ENCODE results near the gene ZNF771.

ZNF771 gene

DNA sequence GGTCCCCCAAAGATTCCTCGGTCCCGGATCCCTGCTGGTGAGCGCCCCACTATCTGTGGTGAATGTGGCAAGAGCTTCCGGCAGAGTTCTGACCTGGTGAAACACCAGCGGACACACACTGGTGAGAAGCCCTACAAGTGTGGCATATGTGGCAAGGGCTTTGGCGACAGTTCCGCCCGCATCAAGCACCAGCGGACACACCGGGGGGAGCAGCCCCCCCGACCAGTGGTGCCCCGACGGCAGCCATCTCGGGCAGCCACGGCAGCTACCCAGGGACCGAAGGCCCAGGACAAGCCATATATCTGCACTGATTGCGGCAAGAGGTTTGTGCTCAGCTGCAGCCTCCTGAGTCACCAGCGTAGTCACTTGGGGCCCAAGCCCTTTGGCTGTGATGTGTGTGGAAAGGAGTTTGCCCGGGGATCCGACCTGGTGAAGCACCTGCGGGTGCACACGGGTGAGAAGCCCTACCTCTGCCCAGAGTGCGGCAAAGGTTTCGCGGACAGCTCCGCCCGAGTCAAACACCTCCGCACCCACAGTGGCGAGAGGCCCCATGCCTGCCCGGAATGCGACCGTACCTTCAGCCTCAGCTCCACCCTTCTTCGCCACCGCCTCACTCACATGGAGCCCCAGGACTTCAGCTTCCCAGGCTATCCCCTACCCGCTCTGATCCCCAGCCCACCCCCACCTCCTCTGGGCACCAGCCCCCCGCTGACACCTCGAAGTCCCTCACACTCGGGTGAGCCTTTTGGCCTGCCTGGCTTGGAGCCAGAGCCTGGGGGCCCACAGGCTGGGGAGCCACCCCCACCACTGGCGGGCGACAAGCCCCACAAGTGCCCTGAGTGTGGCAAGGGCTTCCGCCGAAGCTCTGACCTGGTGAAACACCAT, 9.4 kb upstream of the ZNF771 start:
- H3K4me2 ChIP-seq (ENCODE audit: insufficient read depth, low read length): peak overlapping the region; percentile 79
- peaks cover 65% of the 10 kb centered on the region for H3K4me1 ChIP-seq (ENCODE audit: insufficient read depth, low read length)
- H4K20me1 ChIP-seq (ENCODE audit: insufficient read depth, low read length): peaks cover 14% of the 10 kb centered on the region
- H3K79me2 ChIP-seq (ENCODE audit: insufficient read depth, low read length): peaks cover 40% of the 10 kb centered on the region
- ATAC-seq (ENCODE audit: insufficient read depth, low read depth) (no peak), DNase-seq (no peak)
- H3K9me3 ChIP-seq (ENCODE audit: insufficient read depth, low read length, severe bottlenecking): no peaks in the 10 kb centered on the region
- H3K27ac ChIP-seq (ENCODE audit: low read length): no peak overlapping the region
- H3K9ac ChIP-seq (ENCODE audit: low read depth, low read length): peak overlapping the region; percentile 60; the same call in 1 of the 2 replicates
- H2AFZ ChIP-seq (ENCODE audit: low read depth, low read length): no peak overlapping the region
- H3K36me3 ChIP-seq (ENCODE audit: insufficient read depth, low read length): peaks cover 25% of the 10 kb centered on the region
- H3K27me3 ChIP-seq (ENCODE audit: insufficient read depth, low read length, poor library complexity): no peaks in the 10 kb centered on the region
- 0 out of 4 replicates have a peak overlapping the region, but pooled peaks of 1 of the 2 experiments have one; percentile 58 for H3K4me3 ChIP-seq (ENCODE audit: low read depth in 1 of 2, low read length in 2 of 2)
- TF ChIP-seq EZH2 (IDR thresholded peaks at IDR 0.05; ENCODE audit: borderline replicate concordance, low read depth, low read length, severe bottlenecking): no peak
- TF ChIP-seq, protein P1, sequence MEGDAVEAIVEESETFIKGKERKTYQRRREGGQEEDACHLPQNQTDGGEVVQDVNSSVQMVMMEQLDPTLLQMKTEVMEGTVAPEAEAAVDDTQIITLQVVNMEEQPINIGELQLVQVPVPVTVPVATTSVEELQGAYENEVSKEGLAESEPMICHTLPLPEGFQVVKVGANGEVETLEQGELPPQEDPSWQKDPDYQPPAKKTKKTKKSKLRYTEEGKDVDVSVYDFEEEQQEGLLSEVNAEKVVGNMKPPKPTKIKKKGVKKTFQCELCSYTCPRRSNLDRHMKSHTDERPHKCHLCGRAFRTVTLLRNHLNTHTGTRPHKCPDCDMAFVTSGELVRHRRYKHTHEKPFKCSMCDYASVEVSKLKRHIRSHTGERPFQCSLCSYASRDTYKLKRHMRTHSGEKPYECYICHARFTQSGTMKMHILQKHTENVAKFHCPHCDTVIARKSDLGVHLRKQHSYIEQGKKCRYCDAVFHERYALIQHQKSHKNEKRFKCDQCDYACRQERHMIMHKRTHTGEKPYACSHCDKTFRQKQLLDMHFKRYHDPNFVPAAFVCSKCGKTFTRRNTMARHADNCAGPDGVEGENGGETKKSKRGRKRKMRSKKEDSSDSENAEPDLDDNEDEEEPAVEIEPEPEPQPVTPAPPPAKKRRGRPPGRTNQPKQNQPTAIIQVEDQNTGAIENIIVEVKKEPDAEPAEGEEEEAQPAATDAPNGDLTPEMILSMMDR (IDR thresholded peaks at IDR 0.05; ENCODE audit: borderline replicate concordance, extremely low read depth, low read length, poor library complexity, severe bottlenecking): no peak

DNA sequence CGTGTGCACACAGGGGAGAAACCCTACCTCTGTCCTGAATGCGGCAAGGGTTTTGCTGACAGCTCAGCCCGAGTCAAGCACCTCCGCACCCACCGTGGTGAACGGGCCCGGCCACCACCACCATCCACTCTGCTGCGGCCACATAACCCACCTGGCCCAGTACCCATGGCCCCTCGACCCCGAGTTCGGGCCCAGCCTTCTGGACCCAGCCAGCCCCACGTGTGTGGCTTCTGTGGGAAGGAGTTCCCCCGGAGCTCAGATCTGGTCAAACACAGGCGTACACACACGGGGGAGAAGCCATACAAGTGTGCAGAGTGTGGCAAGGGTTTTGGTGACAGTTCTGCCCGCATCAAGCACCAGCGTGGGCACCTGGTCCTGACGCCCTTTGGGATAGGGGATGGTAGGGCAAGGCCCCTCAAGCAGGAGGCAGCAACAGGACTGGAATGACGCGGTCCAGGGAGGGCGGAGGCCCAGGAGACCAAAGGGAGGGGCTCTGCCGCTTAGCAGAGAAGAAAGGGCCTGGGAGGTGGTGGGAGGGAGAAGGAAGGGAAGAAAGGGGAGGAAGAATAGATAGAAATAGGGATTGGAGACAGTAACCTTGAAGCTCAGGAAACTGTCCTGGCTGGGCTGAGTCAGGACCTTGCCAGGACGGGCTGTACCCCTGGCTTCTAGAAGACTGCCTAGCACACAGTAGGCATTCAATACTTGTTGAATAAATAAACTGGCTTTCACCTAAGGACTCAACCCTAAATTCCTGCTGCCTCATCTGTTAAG, 8.6 kb upstream of the ZNF771 start:
- H3K4me3 ChIP-seq (ENCODE audit: low read depth in 1 of 2, low read length in 2 of 2): peak overlapping the region in 1 of 2 experiments; percentile 58; a peak in 2 of 4 replicates
- peaks cover 40% of the 10 kb centered on the region for H3K79me2 ChIP-seq (ENCODE audit: insufficient read depth, low read length)
- peaks cover 14% of the 10 kb centered on the region for H4K20me1 ChIP-seq (ENCODE audit: insufficient read depth, low read length)
- peaks cover 65% of the 10 kb centered on the region for H3K4me1 ChIP-seq (ENCODE audit: insufficient read depth, low read length)
- H3K9ac ChIP-seq (ENCODE audit: low read depth, low read length): peak overlapping the region; percentile 60
- ATAC-seq (ENCODE audit: insufficient read depth, low read depth) (no peak), DNase-seq (no peak)
- TF ChIP-seq, protein P1 (IDR thresholded peaks at IDR 0.05; ENCODE audit: borderline replicate concordance, extremely low read depth, low read length, poor library complexity, severe bottlenecking): no peak
- TF ChIP-seq EZH2 (IDR thresholded peaks at IDR 0.05; ENCODE audit: borderline replicate concordance, low read depth, low read length, severe bottlenecking): no peak
- peak overlapping the region; percentile 83; the same call in 1 of the 2 replicates for H3K27ac ChIP-seq (ENCODE audit: low read length)
- H2AFZ ChIP-seq (ENCODE audit: low read depth, low read length): no peak overlapping the region
- H3K27me3 ChIP-seq (ENCODE audit: insufficient read depth, low read length, poor library complexity): no peaks in the 10 kb centered on the region
- H3K4me2 ChIP-seq (ENCODE audit: insufficient read depth, low read length): peak overlapping the region; percentile 79
- H3K9me3 ChIP-seq (ENCODE audit: insufficient read depth, low read length, severe bottlenecking): no peaks in the 10 kb centered on the region
- peaks cover 25% of the 10 kb centered on the region for H3K36me3 ChIP-seq (ENCODE audit: insufficient read depth, low read length)

DNA sequence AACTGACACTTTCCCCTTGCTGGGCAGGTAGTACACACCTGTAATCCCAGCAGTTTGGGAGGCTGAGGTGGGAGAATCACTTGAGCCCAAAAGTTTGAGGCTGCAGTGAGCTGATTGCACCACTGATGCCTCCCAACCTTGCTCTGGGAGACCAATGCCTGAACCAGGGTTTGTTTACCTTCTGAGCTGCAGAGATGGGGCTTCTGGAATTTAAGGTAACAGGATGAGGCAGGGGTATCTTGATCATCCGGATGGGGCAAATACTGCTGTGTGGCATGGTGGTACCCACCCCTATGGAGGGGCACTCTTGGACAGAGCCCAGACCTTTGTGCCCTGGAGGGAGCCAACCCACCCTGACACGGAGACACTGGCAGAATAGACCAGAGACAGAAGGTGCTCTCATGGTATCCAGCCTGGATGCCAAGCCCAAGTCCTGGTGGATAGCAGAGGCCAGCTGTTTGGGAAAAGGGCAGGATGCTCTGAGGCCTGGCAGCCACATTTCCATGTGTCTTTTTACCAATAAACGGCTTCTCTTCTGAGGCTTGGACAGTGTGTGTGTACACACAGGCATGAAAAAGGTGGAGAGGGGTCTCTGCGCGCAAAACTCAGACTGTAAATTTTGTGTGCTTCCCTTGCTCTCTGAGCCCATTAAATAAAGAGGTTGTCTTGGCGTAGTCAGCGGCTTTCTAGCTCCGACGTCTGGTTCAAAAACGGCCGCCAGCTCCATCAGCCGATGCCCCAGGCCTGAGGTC, 7.8 kb upstream of the ZNF771 start:
- Histone ChIP-seq H3K9ac (ENCODE audit: low read depth, low read length) (peak overlapping the region; percentile 60), H3K79me2 (ENCODE audit: insufficient read depth, low read length) (peaks cover 36% of the 10 kb centered on the region), H2AFZ (ENCODE audit: low read depth, low read length) (peak overlapping the region; percentile 74), H3K4me3 (ENCODE audit: low read depth in 1 of 2, low read length in 2 of 2) (peak overlapping the region; percentile 26 to 58; a peak in 3 of 4 replicates), H3K4me1 (ENCODE audit: insufficient read depth, low read length) (peaks cover 57% of the 10 kb centered on the region), H3K9me3 (ENCODE audit: insufficient read depth, low read length, severe bottlenecking) (no peaks in the 10 kb centered on the region), H3K27ac (ENCODE audit: low read length) (peak overlapping the region; percentile 83), H4K20me1 (ENCODE audit: insufficient read depth, low read length) (peaks cover 14% of the 10 kb centered on the region), H3K36me3 (ENCODE audit: insufficient read depth, low read length) (peaks cover 25% of the 10 kb centered on the region), H3K4me2 (ENCODE audit: insufficient read depth, low read length) (peak overlapping the region; percentile 79), H3K27me3 (ENCODE audit: insufficient read depth, low read length, poor library complexity) (no peaks in the 10 kb centered on the region)
- TF ChIP-seq, protein P1 (IDR thresholded peaks at IDR 0.05; ENCODE audit: borderline replicate concordance, extremely low read depth, low read length, poor library complexity, severe bottlenecking): no peak
- no peak for TF ChIP-seq EZH2 (IDR thresholded peaks at IDR 0.05; ENCODE audit: borderline replicate concordance, low read depth, low read length, severe bottlenecking)
- ATAC-seq (ENCODE audit: insufficient read depth, low read depth) (no peak; the same call in 2 of the 3 replicates), DNase-seq (no peak)
